ENCODE results near the gene UPF3B. TPM values are rescaled to one million over a fixed set of nuclear protein-coding genes. Genes with fewer than 3 reads are reported as not detected.
A peak's percentile ranks its signal among the peaks of the same experiment; 100 is the strongest.

Gene UPF3B
- total and polyA plus RNA-seq, 9 of the 15 experiments (the other 6 are each of a cell fraction or from before 2014, with no cell fraction given): 17.6 to 57.0 (median 32.3) TPM

DNA sequence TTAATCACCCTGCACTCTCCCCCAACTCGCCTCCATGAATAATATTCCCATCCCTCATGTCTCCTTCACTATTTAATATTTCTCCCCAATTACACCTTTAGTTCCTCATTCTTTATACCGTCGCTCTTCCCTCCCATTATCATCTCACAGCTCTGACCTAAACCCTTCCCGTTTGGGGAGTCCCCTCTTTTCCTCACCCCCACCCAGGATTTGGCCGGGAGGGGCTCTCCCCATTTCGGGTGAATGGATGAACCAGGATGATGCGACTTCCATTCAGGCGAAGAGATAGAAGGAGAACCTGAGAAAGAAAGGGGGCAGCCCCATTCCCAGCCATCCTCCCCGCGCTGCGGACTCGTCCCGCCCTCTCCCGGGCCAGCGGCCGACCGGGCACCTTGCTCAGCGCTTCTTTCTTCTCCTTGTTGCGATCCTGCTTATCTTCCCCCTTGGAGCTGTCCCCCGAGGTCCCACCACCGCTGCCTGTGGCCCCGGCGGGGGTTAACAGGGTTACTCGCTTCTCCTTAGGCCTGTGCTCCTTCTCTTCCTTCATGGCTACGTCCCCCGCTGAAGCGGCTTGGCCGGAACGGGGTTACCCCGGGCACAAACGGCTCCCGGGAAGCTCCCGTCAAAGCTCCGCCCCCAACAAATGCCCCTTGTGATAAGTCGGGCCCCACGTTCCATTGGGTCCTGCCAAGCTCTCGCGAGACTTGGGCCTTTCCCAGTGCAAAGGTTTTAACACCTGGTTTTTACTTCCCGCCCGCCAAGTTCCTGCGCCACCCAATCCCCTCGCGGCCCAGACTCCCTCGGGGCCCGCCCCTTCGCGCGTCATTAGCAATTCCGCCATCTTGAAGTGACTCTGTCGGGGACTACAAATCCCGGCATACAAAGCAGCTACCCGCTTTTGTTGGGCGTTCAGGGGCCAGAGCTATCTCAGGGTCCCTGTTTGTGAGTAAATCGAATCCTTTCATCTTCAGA lies at the start of gene UPF3B (continued):
- TF ChIP-seq, protein P1, sequence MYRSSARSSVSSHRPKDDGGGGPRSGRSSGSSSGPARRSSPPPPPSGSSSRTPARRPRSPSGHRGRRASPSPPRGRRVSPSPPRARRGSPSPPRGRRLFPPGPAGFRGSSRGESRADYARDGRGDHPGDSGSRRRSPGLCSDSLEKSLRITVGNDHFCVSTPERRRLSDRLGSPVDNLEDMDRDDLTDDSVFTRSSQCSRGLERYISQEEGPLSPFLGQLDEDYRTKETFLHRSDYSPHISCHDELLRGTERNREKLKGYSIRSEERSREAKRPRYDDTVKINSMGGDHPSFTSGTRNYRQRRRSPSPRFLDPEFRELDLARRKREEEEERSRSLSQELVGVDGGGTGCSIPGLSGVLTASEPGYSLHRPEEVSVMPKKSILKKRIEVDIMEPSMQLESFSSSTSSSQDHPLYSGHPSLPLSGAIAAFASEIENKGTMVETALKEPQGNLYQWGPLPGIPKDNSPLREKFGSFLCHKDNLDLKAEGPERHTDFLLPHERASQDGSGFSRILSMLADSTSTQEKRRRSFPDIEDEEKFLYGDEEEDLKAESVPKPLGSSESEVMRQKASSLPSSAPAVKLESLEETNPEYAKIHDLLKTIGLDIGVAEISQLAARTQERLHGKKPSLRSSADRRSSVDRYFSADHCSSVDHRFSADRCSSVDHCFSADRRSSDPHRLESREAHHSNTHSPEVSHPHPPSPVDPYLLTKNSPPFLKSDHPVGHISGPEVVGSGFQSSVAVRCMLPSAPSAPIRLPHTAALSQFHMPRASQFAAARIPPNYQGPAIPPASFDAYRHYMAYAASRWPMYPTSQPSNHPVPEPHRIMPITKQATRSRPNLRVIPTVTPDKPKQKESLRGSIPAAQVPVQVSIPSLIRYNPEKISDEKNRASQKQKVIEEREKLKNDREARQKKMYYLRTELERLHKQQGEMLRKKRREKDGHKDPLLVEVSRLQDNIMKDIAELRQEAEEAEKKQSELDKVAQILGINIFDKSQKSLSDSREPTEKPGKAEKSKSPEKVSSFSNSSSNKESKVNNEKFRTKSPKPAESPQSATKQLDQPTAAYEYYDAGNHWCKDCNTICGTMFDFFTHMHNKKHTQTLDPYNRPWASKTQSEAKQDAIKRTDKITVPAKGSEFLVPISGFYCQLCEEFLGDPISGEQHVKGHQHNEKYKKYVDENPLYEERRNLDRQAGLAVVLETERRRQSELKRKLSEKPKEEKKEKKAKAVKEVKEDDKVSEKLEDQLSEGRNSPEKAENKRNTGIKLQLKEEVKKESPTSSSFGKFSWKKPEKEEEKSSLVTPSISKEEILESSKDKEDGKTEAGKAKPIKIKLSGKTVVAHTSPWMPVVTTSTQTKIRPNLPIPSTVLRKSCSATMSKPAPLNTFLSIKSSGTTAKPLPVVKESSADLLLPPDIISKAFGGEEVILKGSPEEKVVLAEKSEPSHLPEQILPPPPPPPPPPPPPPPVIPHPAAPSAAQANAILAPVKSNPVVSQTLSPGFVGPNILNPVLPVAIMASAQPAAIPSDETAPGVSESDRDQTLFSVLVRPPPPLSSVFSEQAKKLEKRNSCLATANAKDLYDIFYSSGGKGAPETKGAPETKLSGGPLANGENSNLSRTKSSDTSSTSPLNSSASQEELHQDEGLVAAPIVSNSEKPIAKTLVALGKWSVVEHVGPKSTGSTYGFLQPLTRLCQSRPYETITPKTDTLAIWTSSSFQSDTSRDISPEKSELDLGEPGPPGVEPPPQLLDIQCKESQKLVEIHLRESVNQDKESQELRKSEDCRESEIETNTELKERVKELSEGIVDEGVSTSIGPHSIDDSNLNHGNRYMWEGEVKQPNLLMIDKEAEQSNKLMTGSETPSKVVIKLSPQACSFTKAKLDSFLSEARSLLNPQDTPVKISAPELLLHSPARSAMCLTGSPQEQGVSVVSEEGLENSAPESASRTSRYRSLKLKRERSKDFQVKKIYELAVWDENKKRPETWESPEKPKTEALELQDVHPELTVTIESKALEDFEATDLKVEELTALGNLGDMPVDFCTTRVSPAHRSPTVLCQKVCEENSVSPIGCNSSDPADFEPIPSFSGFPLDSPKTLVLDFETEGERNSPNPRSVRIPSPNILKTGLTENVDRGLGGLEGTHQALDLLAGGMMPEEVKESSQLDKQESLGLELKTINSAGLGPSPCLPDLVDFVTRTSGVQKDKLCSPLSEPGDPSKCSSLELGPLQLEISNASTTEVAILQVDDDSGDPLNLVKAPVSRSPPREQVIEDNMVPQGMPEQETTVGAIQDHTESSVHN (IDR thresholded peaks at IDR 0.05; ENCODE audit: borderline replicate concordance in 1 of 2, low read depth in 1 of 2): no peak
- TF ChIP-seq RHOXF2B (CRISPR knock-in tag; conservative IDR thresholded peaks at IDR 0.05) (no peak), ZC3H11A (IDR thresholded peaks at IDR 0.05; ENCODE audit: low read depth, low read length) (no peak), TCF3 (CRISPR knock-in tag; IDR thresholded peaks at IDR 0.05) (no peak), NCOR1 (IDR thresholded peaks at IDR 0.05) (no peak), ETV5 (CRISPR knock-in tag; IDR thresholded peaks at IDR 0.05; ENCODE audit: low read depth) (no peak), GATA2 (CRISPR knock-in tag; IDR thresholded peaks at IDR 0.05) (no peak), ZKSCAN3 (CRISPR knock-in tag; IDR thresholded peaks at IDR 0.05) (no peak), MAX (CRISPR knock-in tag; IDR thresholded peaks at IDR 0.05) (no peak; the same call in 1 of the 2 replicates), TRIM28 (IDR thresholded peaks at IDR 0.05) (no peak), ZNF561 (CRISPR knock-in tag; conservative IDR thresholded peaks at IDR 0.05) (no peak), ETS1 (conservative IDR thresholded peaks at IDR 0.05; ENCODE audit: control insufficient read depth, low read depth, low read length) (peak; percentile 57; the same call in 1 of the 2 replicates), NR2C1 (IDR thresholded peaks at IDR 0.05) (0 out of 2 replicates have a peak, but pooled peaks have one; percentile 20), NR2C1 (tag; IDR thresholded peaks at IDR 0.05) (peak; percentile 40; the same call in 1 of the 2 replicates), WHSC1 (IDR thresholded peaks at IDR 0.05; ENCODE audit: low read length) (no peak), TGIF2 (CRISPR knock-in tag; IDR thresholded peaks at IDR 0.05) (no peak)
- TF ChIP-seq, protein P2, sequence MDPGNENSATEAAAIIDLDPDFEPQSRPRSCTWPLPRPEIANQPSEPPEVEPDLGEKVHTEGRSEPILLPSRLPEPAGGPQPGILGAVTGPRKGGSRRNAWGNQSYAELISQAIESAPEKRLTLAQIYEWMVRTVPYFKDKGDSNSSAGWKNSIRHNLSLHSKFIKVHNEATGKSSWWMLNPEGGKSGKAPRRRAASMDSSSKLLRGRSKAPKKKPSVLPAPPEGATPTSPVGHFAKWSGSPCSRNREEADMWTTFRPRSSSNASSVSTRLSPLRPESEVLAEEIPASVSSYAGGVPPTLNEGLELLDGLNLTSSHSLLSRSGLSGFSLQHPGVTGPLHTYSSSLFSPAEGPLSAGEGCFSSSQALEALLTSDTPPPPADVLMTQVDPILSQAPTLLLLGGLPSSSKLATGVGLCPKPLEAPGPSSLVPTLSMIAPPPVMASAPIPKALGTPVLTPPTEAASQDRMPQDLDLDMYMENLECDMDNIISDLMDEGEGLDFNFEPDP (CRISPR knock-in tag; IDR thresholded peaks at IDR 0.05): no peak
